ENCODE data around the gene ZNF513.
"Not testable (repeated sequence)": the region's sequence is repeated elsewhere in the genome, so short reads cannot be mapped to it uniquely, and the experiment has no call there.

ZNF513 gene

GRCh38 chr2:27353762-27354596 lies 26.6 kb downstream of the ZNF513 start:
- TF ChIP-seq CTCF (IDR thresholded peaks at IDR 0.05; ENCODE audit: borderline replicate concordance, insufficient read depth, low read depth, low read length): no peak
- H3K4me3 ChIP-seq (ENCODE audit: low read depth, low read length): no peak overlapping the region

GRCh38 chr2:27353386-27353761 lies 27.2 kb downstream of the ZNF513 start:
- not testable (repeated sequence) for H3K4me3 ChIP-seq (ENCODE audit: low read depth, low read length)

- TF ChIP-seq CTCF (IDR thresholded peaks at IDR 0.05; ENCODE audit: borderline replicate concordance, insufficient read depth, low read depth, low read length): no peak
- H3K4me3 ChIP-seq (ENCODE audit: low read depth, low read length): no peak overlapping the region
Measured at GRCh38 chr2:27351802-27352598, 28.5 kb downstream of the ZNF513 start.

- no peak for TF ChIP-seq CTCF (IDR thresholded peaks at IDR 0.05; ENCODE audit: borderline replicate concordance, insufficient read depth, low read depth, low read length)
- H3K4me3 ChIP-seq (ENCODE audit: low read depth, low read length): no peak overlapping the region
Measured at GRCh38 chr2:27350106-27350693, 30.3 kb downstream of the ZNF513 start.

GRCh38 chr2:27347641-27348040 lies 32.9 kb downstream of the ZNF513 start:
- TF ChIP-seq CTCF (IDR thresholded peaks at IDR 0.05; ENCODE audit: borderline replicate concordance, insufficient read depth, low read depth, low read length): no peak
- H3K4me3 ChIP-seq (ENCODE audit: low read depth, low read length): no peak overlapping the region

GRCh38 chr2:27336173-27336572 lies 44.4 kb downstream of the ZNF513 start:
- no peak overlapping the region for H3K4me3 ChIP-seq (ENCODE audit: low read depth, low read length)
- TF ChIP-seq CTCF (IDR thresholded peaks at IDR 0.05; ENCODE audit: borderline replicate concordance, insufficient read depth, low read depth, low read length): no peak

- no peak overlapping the region for H3K4me3 ChIP-seq (ENCODE audit: low read depth, low read length)
- no peak for TF ChIP-seq CTCF (IDR thresholded peaks at IDR 0.05; ENCODE audit: borderline replicate concordance, insufficient read depth, low read depth, low read length)
Measured at GRCh38 chr2:27335311-27335710, 45.2 kb downstream of the ZNF513 start.

All from GM12875 (cell line).